Skeletal muscle tissue (tissue), 4 donors: ENCODE results near the gene SVOPL. TPM values are rescaled to one million over a fixed set of nuclear protein-coding genes. Genes with fewer than 3 reads are reported as not detected.

Experiments used
- H3K27ac ChIP-seq: one replicate; pipeline ENCODE4 v1.7.0; 2013; ENCODE audit warnings: mild to moderate bottlenecking, low read depth, low read length, inconsistent platforms
- H3K27me3 ChIP-seq, 3 donors: one replicate each; pipeline ENCODE4 v1.7.0; 2013; ENCODE audit warnings: low read length in 3 of 3; ENCODE audit not compliant: control insufficient read depth in 3 of 3, insufficient read depth in 3 of 3
- H3K36me3 ChIP-seq, 3 donors: one replicate each; pipeline ENCODE4 v1.7.0; 2013; ENCODE audit warnings: low read length in 3 of 3; ENCODE audit not compliant: control insufficient read depth in 3 of 3, insufficient read depth in 3 of 3
- H3K4me1 ChIP-seq, 3 donors: one replicate each; pipeline ENCODE4 v1.7.0; 2013; ENCODE audit warnings: low read length in 3 of 3, mild to moderate bottlenecking in 3 of 3; ENCODE audit not compliant: control insufficient read depth in 3 of 3, insufficient read depth in 3 of 3
- H3K4me3 ChIP-seq, 3 donors: one replicate each; pipeline ENCODE4 v1.7.0; 2013; ENCODE audit warnings: low read length in 3 of 3
- H3K9ac ChIP-seq, 3 donors: one replicate each; pipeline ENCODE4 v1.7.0; 2013; ENCODE audit warnings: low read length in 3 of 3, mild to moderate bottlenecking in 3 of 3, moderate library complexity in 2 of 3, low read depth in 1 of 3
- H3K9me3 ChIP-seq, 3 donors: one replicate each; pipeline ENCODE4 v1.7.0; 2013; ENCODE audit warnings: low read length in 3 of 3; ENCODE audit not compliant: control insufficient read depth in 3 of 3
- total RNA-seq: library from RNA; depleted of rRNA; stranded (reverse); fragments of >200 nt; gene quantifications from one replicate; pipeline ENCODE4 v1.2.3, GENCODE V29; 2014
- donor health status: Osteomylitis.

SVOPL gene
- total RNA-seq, 1 donor from 2014 or later = not detected

GRCh38 chr7:138684340-138684739 lies 16.8 kb downstream of the SVOPL start:
- Histone ChIP-seq H3K36me3 (no peaks in the 10 kb centered on the region), H3K9ac (no peak overlapping the region), H3K9me3 (peaks cover 0 to 4% (median 0%) of the 10 kb centered on the region in 3 donors), H3K27me3 (no peaks in the 10 kb centered on the region), H3K4me3 (no peak overlapping the region), H3K27ac (no peak overlapping the region), H3K4me1 (no peaks in the 10 kb centered on the region)

- Histone ChIP-seq H3K27me3 (no peaks in the 10 kb centered on the region), H3K9me3 (no peaks in the 10 kb centered on the region), H3K36me3 (no peaks in the 10 kb centered on the region), H3K9ac (no peak overlapping the region), H3K4me3 (no peak overlapping the region), H3K4me1 (no peaks in the 10 kb centered on the region), H3K27ac (no peak overlapping the region)
Observed at GRCh38 chr7:138679793-138680192, 21.4 kb downstream of the SVOPL start.

- H3K9ac ChIP-seq = no peak overlapping the region
- H3K9me3 ChIP-seq = no peaks in the 10 kb centered on the region
- H3K27ac ChIP-seq = no peak overlapping the region
- no peaks in the 10 kb centered on the region for H3K36me3 ChIP-seq
- no peak overlapping the region for H3K4me3 ChIP-seq
- peaks cover 3 to 4% (median 4%) of the 10 kb centered on the region in 3 donors for H3K27me3 ChIP-seq
- no peaks in the 10 kb centered on the region for H3K4me1 ChIP-seq
Observed at GRCh38 chr7:138670594-138670993, 30.6 kb downstream of the SVOPL start.

- no peak overlapping the region for H3K4me3 ChIP-seq
- no peak overlapping the region for H3K27ac ChIP-seq
- H3K27me3 ChIP-seq = peaks cover 4 to 8% (median 6%) of the 10 kb centered on the region in 3 donors
- H3K9ac ChIP-seq = no peak overlapping the region
- no peaks in the 10 kb centered on the region for H3K36me3 ChIP-seq
- H3K9me3 ChIP-seq = no peaks in the 10 kb centered on the region
- H3K4me1 ChIP-seq = peaks cover 0 to under 1% (median 0%) of the 10 kb centered on the region in 3 donors
Observed at GRCh38 chr7:138669364-138669763, 31.8 kb downstream of the SVOPL start.

GRCh38 chr7:138668946-138669345 lies 32.2 kb downstream of the SVOPL start:
- no peak overlapping the region for H3K27ac ChIP-seq
- H3K4me1 ChIP-seq = peaks cover 0 to 3% (median 0%) of the 10 kb centered on the region in 3 donors
- H3K9ac ChIP-seq = no peak overlapping the region
- H3K27me3 ChIP-seq = peaks cover 4 to 11% (median 9%) of the 10 kb centered on the region in 3 donors
- no peak overlapping the region for H3K4me3 ChIP-seq
- no peaks in the 10 kb centered on the region for H3K36me3 ChIP-seq
- H3K9me3 ChIP-seq = no peaks in the 10 kb centered on the region

GRCh38 chr7:138668229-138668596 lies 32.9 kb downstream of the SVOPL start:
- H3K4me1 ChIP-seq = peaks cover 0 to 3% (median 0%) of the 10 kb centered on the region in 3 donors
- H3K9me3 ChIP-seq = no peaks in the 10 kb centered on the region
- no peak overlapping the region for H3K27ac ChIP-seq
- H3K9ac ChIP-seq = no peak overlapping the region
- peaks cover 4 to 11% (median 9%) of the 10 kb centered on the region in 3 donors for H3K27me3 ChIP-seq
- H3K36me3 ChIP-seq = no peaks in the 10 kb centered on the region
- no peak overlapping the region for H3K4me3 ChIP-seq

GRCh38 chr7:138667535-138668228 lies 33.5 kb downstream of the SVOPL start:
- peaks cover 0 to 3% (median 0%) of the 10 kb centered on the region in 3 donors for H3K4me1 ChIP-seq
- H3K4me3 ChIP-seq = no peak overlapping the region
- H3K36me3 ChIP-seq = no peaks in the 10 kb centered on the region
- H3K27me3 ChIP-seq = peaks cover 4 to 14% (median 13%) of the 10 kb centered on the region in 3 donors
- H3K27ac ChIP-seq = no peak overlapping the region
- H3K9me3 ChIP-seq = no peaks in the 10 kb centered on the region
- no peak overlapping the region for H3K9ac ChIP-seq

- no peak overlapping the region for H3K9ac ChIP-seq
- no peak overlapping the region for H3K27ac ChIP-seq
- peaks cover 4 to 20% (median 17%) of the 10 kb centered on the region in 3 donors for H3K27me3 ChIP-seq
- no peak overlapping the region for H3K4me3 ChIP-seq
- H3K36me3 ChIP-seq = no peaks in the 10 kb centered on the region
- no peaks in the 10 kb centered on the region for H3K9me3 ChIP-seq
- peaks cover 0 to 3% (median 0%) of the 10 kb centered on the region in 3 donors for H3K4me1 ChIP-seq
Observed at GRCh38 chr7:138666385-138666784, 34.8 kb downstream of the SVOPL start.

GRCh38 chr7:138665669-138666140 lies 35.5 kb downstream of the SVOPL start:
- H3K36me3 ChIP-seq = no peaks in the 10 kb centered on the region
- no peaks in the 10 kb centered on the region for H3K9me3 ChIP-seq
- peaks cover 0 to 3% (median 0%) of the 10 kb centered on the region in 3 donors for H3K4me1 ChIP-seq
- no peak overlapping the region for H3K4me3 ChIP-seq
- no peak overlapping the region for H3K27ac ChIP-seq
- peaks cover 4 to 20% (median 17%) of the 10 kb centered on the region in 3 donors for H3K27me3 ChIP-seq
- no peak overlapping the region for H3K9ac ChIP-seq

GRCh38 chr7:138665249-138665648 lies 35.9 kb downstream of the SVOPL start:
- H3K27ac ChIP-seq = no peak overlapping the region
- H3K4me3 ChIP-seq = no peak overlapping the region
- no peak overlapping the region for H3K9ac ChIP-seq
- H3K36me3 ChIP-seq = no peaks in the 10 kb centered on the region
- peaks cover 0 to 3% (median 0%) of the 10 kb centered on the region in 3 donors for H3K4me1 ChIP-seq
- H3K9me3 ChIP-seq = no peaks in the 10 kb centered on the region
- peaks cover 4 to 21% (median 17%) of the 10 kb centered on the region in 3 donors for H3K27me3 ChIP-seq
